HCT116 (cell line): ENCODE results near the gene PXYLP1. TPM values are rescaled to one million over a fixed set of nuclear protein-coding genes. Genes with fewer than 3 reads are reported as not detected.

Experiments
- ATAC-seq: fragments of 200-7000 bp; cut with Tn5 transposase; 2 replicates; pipeline ENCODE4 v1.9.1; 2020; ENCODE audit warnings: mild to moderate bottlenecking, moderate library complexity
- BruUV-seq: library from RNA; stranded (reverse); fragments of 400-500 nt; replicated peaks from 2 replicates; lab custom pipeline; 2021; lab: Mats Ljungman, UMichigan
- CTCF ChIA-PET: fragments of 300-600 bp; sonication (Branson Sonifier 250); formaldehyde crosslinking; loops from one replicate; lab custom pipeline; 2021; ENCODE audit warnings: antibody characterized with exemption; lab: Charles Lee
- POLR2A ChIA-PET: fragments of 300-600, 350-600 bp; sonication (Branson Sonifier 250); formaldehyde crosslinking; loops from one replicate; lab custom pipeline; 2021; ENCODE audit warnings: antibody characterized with exemption; lab: Charles Lee
- RAD21 ChIA-PET, 2 experiments: fragments of 300-600 bp; sonication (Branson Sonifier 250); formaldehyde crosslinking; loops; one replicate each; lab custom pipeline; 2023; ENCODE audit warnings: low total read pairs in 2 of 2; ENCODE audit not compliant: uncharacterized antibody in 2 of 2, unreplicated experiment in 2 of 2, low non-redundant PET in 1 of 2; lab: Charles Lee
- DNase-seq: peaks from one replicate; pipeline ENCODE4 v3.0.0-alpha.2; 2010; ENCODE audit warnings: low read depth, low spot score
- H2AFZ ChIP-seq: fragments of 200-600 bp; shearing (Covaris generic), sonication (generic); 2 replicates; pipeline ENCODE4 v1.6.1; 2017; ENCODE audit warnings: low read depth, mixed run types, mixed read lengths, antibody characterized with exemption, low read length; ENCODE audit not compliant: poor library complexity, severe bottlenecking
- H3K27ac ChIP-seq: 2 replicates; pipeline ENCODE4 v1.5.1; 2012; ENCODE audit warnings: low read depth, low read length
- H3K27me3 ChIP-seq: fragments of 200-600 bp; sonication (generic); 2 replicates; pipeline ENCODE4 v1.6.1; 2016; ENCODE audit warnings: mixed run types, low read length, mixed read lengths; ENCODE audit not compliant: insufficient read depth
- H3K36me3 ChIP-seq, 2 experiments: fragments of 200-500 bp in 1 of 2; fragments of 200-600 bp in 1 of 2; sonication (Bioruptor generic) in 1 of 2; sonication (generic) in 1 of 2; 2 replicates each; pipeline versions ENCODE4 v1.5.1 to v1.6.1; 2014 to 2016; ENCODE audit warnings: low read length in 2 of 2, inconsistent platforms in 1 of 2, mixed read lengths in 1 of 2, mixed run types in 1 of 2; ENCODE audit not compliant: insufficient read depth in 2 of 2, control insufficient read depth in 1 of 2
- H3K4me1 ChIP-seq, 2 experiments: fragments of 200-600 bp in 1 of 2; sonication (generic) in 1 of 2; 2 replicates each; pipeline versions ENCODE4 v1.5.1 to v1.6.1; 2012 to 2017; ENCODE audit warnings: low read length in 2 of 2, inconsistent platforms in 1 of 2, mild to moderate bottlenecking in 1 of 2, mixed read lengths in 1 of 2, mixed run types in 1 of 2, moderate library complexity in 1 of 2; ENCODE audit not compliant: insufficient read depth in 2 of 2, control insufficient read depth in 1 of 2
- H3K4me2 ChIP-seq: fragments of 200-600 bp; sonication (generic); 2 replicates; pipeline ENCODE4 v1.6.1; 2017; ENCODE audit warnings: mixed run types, low read length, mixed read lengths
- H3K4me3 ChIP-seq, 2 experiments: fragments of 200-600 bp in 1 of 2; sonication (generic) in 1 of 2; replicated peaks in 1 of 2; 2 replicates each; pipeline ENCODE4 v1.5.1; 2011 to 2016; ENCODE audit warnings: low read length in 2 of 2, control low read depth in 1 of 2, low read depth in 1 of 2, mild to moderate bottlenecking in 1 of 2, mixed read lengths in 1 of 2, mixed run types in 1 of 2
- H3K79me2 ChIP-seq: fragments of 200-600 bp; sonication (generic); 2 replicates; pipeline ENCODE4 v1.6.1; 2017; ENCODE audit warnings: mild to moderate bottlenecking, mixed run types, low read length, moderate library complexity, mixed read lengths; ENCODE audit not compliant: insufficient read depth
- H3K9ac ChIP-seq: fragments of 200-600 bp; sonication (generic); 2 replicates; pipeline ENCODE4 v1.6.1; 2016; ENCODE audit warnings: low read length, mixed read lengths
- H3K9me2 ChIP-seq: fragments of 200-600 bp; sonication (generic), shearing (Covaris generic); 2 replicates; pipeline ENCODE4 v1.6.1; 2017; ENCODE audit warnings: mixed run types, mild to moderate bottlenecking, moderate library complexity; ENCODE audit not compliant: insufficient read depth
- H3K9me3 ChIP-seq, 2 experiments: fragments of 200-500 bp in 1 of 2; fragments of 200-600 bp in 1 of 2; sonication (Bioruptor generic) in 1 of 2; sonication (generic) in 1 of 2; 2 replicates each; pipeline ENCODE4 v1.6.1; 2014 to 2017; ENCODE audit warnings: low read length in 2 of 2, mixed read lengths in 2 of 2, inconsistent platforms in 1 of 2, low read depth in 1 of 2, mild to moderate bottlenecking in 1 of 2, mixed run types in 1 of 2, moderate library complexity in 1 of 2; ENCODE audit not compliant: control insufficient read depth in 1 of 2, insufficient read depth in 1 of 2
- H4K20me1 ChIP-seq: fragments of 200-600 bp; sonication (generic), shearing (Covaris generic); 2 replicates; pipeline ENCODE4 v1.6.1; 2017; ENCODE audit warnings: mixed run types, mild to moderate bottlenecking, moderate library complexity; ENCODE audit not compliant: insufficient read depth
- ATF3 ChIP-seq: IDR thresholded peaks from 2 replicates; pipeline ENCODE4 v1.6.1; 2012
- CBX3 ChIP-seq: IDR thresholded peaks from 2 replicates; pipeline ENCODE4 v1.6.1; 2012; ENCODE audit warnings: low read depth
- CEBPB ChIP-seq: IDR thresholded peaks from 2 replicates; pipeline ENCODE4 v1.6.1; 2012; ENCODE audit warnings: low read depth
- EGR1 ChIP-seq: IDR thresholded peaks from 2 replicates; pipeline ENCODE4 v1.6.1; 2012; ENCODE audit warnings: low read depth
- ELF1 ChIP-seq: IDR thresholded peaks from 2 replicates; pipeline ENCODE4 v1.6.1; 2012; ENCODE audit warnings: low read depth, borderline replicate concordance
- EZH2 ChIP-seq: fragments of 200-600 bp; sonication (generic); IDR thresholded peaks from 2 replicates; pipeline ENCODE4 v1.6.1; 2017; ENCODE audit warnings: antibody characterized with exemption, mixed run types
- EZH2phosphoT487 ChIP-seq: fragments of 200-600 bp; IDR thresholded peaks from 2 replicates; pipeline ENCODE4 v1.6.1; 2018; ENCODE audit warnings: antibody characterized with exemption, borderline replicate concordance
- FOSL1 ChIP-seq: IDR thresholded peaks from 2 replicates; pipeline ENCODE4 v1.6.1; 2012; ENCODE audit warnings: low read depth
- JUND ChIP-seq: IDR thresholded peaks from 2 replicates; pipeline ENCODE4 v1.6.1; 2012
- MAX ChIP-seq: IDR thresholded peaks from 2 replicates; pipeline ENCODE4 v1.6.1; 2012
- POLR2A ChIP-seq: IDR thresholded peaks from 2 replicates; pipeline ENCODE4 v1.7.0; 2011; ENCODE audit warnings: borderline replicate concordance; ENCODE audit not compliant: insufficient read depth, insufficient read length; ENCODE audit errors: extremely low read depth
- POLR2AphosphoS5 ChIP-seq: IDR thresholded peaks from 2 replicates; pipeline ENCODE4 v1.6.1; 2011; ENCODE audit warnings: mild to moderate bottlenecking, low read depth, low read length, moderate library complexity
- REST ChIP-seq: IDR thresholded peaks from 2 replicates; pipeline ENCODE4 v1.6.1; 2012; ENCODE audit warnings: low read depth
- SIN3A ChIP-seq: IDR thresholded peaks from 2 replicates; pipeline ENCODE4 v1.6.1; 2012; ENCODE audit warnings: low read depth
- SP1 ChIP-seq: IDR thresholded peaks from 2 replicates; pipeline ENCODE4 v1.6.1; 2012; ENCODE audit warnings: low read depth
- SRF ChIP-seq: IDR thresholded peaks from 2 replicates; pipeline ENCODE4 v1.6.1; 2012; ENCODE audit warnings: low read depth
- TCF7L2 ChIP-seq: IDR thresholded peaks from 2 replicates; pipeline ENCODE4 v1.7.0; 2011; ENCODE audit warnings: borderline replicate concordance, inconsistent platforms; ENCODE audit not compliant: insufficient read depth, insufficient read length; ENCODE audit errors: extremely low read depth
- YY1 ChIP-seq: IDR thresholded peaks from 2 replicates; pipeline ENCODE4 v1.6.1; 2011; ENCODE audit warnings: low read length, low read depth, moderate library complexity, mild to moderate bottlenecking; ENCODE audit not compliant: insufficient replicate concordance; ENCODE audit errors: extremely low read depth
- ZBTB33 ChIP-seq: IDR thresholded peaks from 2 replicates; pipeline ENCODE4 v1.6.1; 2011; ENCODE audit warnings: mild to moderate bottlenecking, low read length, moderate library complexity; ENCODE audit not compliant: insufficient replicate concordance; ENCODE audit errors: extremely low read depth
- ZNF274 ChIP-seq: fragments of 200-500 bp; sonication (Bioruptor generic); IDR thresholded peaks from 2 replicates; pipeline ENCODE4 v1.6.1; 2014; ENCODE audit warnings: mild to moderate bottlenecking, low read depth, low read length, inconsistent platforms
- intact Hi-C: fragments of 100-400 bp; cut with micrococcal nuclease; formaldehyde crosslinking; loops from 2 replicates; pipeline ENCODE4 v1.10.0; 2022
- total RNA-seq: library from RNA; stranded (reverse); gene quantifications from one replicate; pipeline ENCODE4 v1.2.1, GENCODE V29; 2021; ENCODE audit not compliant: unreplicated experiment

The PXYLP1 gene
- total RNA-seq, 1 experiment from 2014 or later = 15.3 TPM

- Histone ChIP-seq H2AFZ (no peak overlapping the region), H3K79me2 (no peaks in the 10 kb centered on the region), H3K4me1 (no peaks in the 10 kb centered on the region), H3K27ac (no peak overlapping the region), H3K27me3 (no peaks in the 10 kb centered on the region), H3K4me3 (no peak overlapping the region), H4K20me1 (no peaks in the 10 kb centered on the region), H3K36me3 (no peaks in the 10 kb centered on the region), H3K9me2 (no peaks in the 10 kb centered on the region), H3K9me3 (no peaks in the 10 kb centered on the region), H3K9ac (no peak overlapping the region), H3K4me2 (no peak overlapping the region)
- TF ChIP-seq EGR1 (no peak), REST (no peak), POLR2A (no peak), EZH2phosphoT487 (no peak), EZH2 (no peak), JUND (no peak), ELF1 (no peak), MAX (no peak), YY1 (no peak), SIN3A (no peak), POLR2AphosphoS5 (no peak), SP1 (no peak), CEBPB (no peak), ATF3 (no peak), CBX3 (no peak), SRF (no peak), FOSL1 (no peak), ZNF274 (no peak), TCF7L2 (no peak), ZBTB33 (no peak)
- no TSS peak for BruUV-seq
- intact Hi-C loops = loop anchor here (5.0 kb wide), 1 partner anchor 262 kb away; no protein-coding TSS in a partner anchor
- ChIA-PET CTCF (no interaction called here), RAD21 (no interaction called here), POLR2A (no interaction called here)
- ATAC-seq = no peak
- DNase-seq = no peak
Observed at GRCh38 chr3:141274411-141275031, 42.9 kb downstream of the PXYLP1 start.
